Testis (tissue), 3 donors: ENCODE results near the gene CNKSR2. TPM values are rescaled to one million over a fixed set of nuclear protein-coding genes. Genes with fewer than 3 reads are reported as not detected.

ENCODE experiments used
- DNase-seq: peaks from one replicate; pipeline ENCODE4 v3.0.0-alpha.2; 2019
- H3K27ac ChIP-seq, 2 donors: fragments of 200-600 bp; sonication (generic); one replicate each; pipeline ENCODE4 v1.5.1; 2019
- H3K27me3 ChIP-seq: fragments of 200-600 bp; sonication (generic); one replicate; pipeline ENCODE4 v1.5.1; 2019
- H3K36me3 ChIP-seq: fragments of 200-600 bp; sonication (generic); one replicate; pipeline ENCODE4 v1.5.1; 2017; ENCODE audit warnings: low read depth; ENCODE audit errors: missing control alignments
- H3K4me1 ChIP-seq: fragments of 200-600 bp; sonication (generic); one replicate; pipeline ENCODE4 v1.5.1; 2019
- H3K4me3 ChIP-seq, 2 donors: fragments of 200-600 bp; sonication (generic); one replicate each; pipeline ENCODE4 v1.5.1; 2017 to 2019
- H3K9me3 ChIP-seq: fragments of 200-600 bp; sonication (generic); one replicate; pipeline ENCODE4 v1.5.1; 2017
- POLR2A ChIP-seq: fragments of 450-650 bp; IDR thresholded peaks from one replicate; pipeline ENCODE4 v1.6.1; 2017; ENCODE audit warnings: antibody characterized with exemption, mild to moderate bottlenecking, moderate library complexity
- WGBS, 2 donors: methylation state at CpG; one replicate each; pipeline ENCODE4 v1.1.5; 2018; 5-methylcytosine and 5-hydroxymethylcytosine counted together
- intact Hi-C: fragments of 100-400 bp; cut with DNase I; formaldehyde crosslinking; loops from one replicate; pipeline ENCODE4 v1.15.1; 2023; ENCODE audit warnings: low total_unique reads
- polyA plus RNA-seq: library from polyadenylated mRNA; stranded (reverse); fragments of 350-450 nt; fragmentation: Illumina TruSeq; extraction: RNeasy Lipid Tissue Mini Kit (QIAGEN cat#74804); gene quantifications from one replicate; pipeline ENCODE4 v1.2.3, GENCODE V29; 2014; ENCODE audit warnings: low read depth, low replicate concordance; ENCODE audit not compliant: insufficient read depth
- total RNA-seq, 2 donors: library from RNA; depleted of rRNA; stranded (reverse); fragments of >200 nt; gene quantifications; one replicate each; pipeline ENCODE4 v1.2.3, GENCODE V29; 2016
- TF ChIP-seq, protein P1 (sequence below), 3 experiments: fragments of 450-650 bp in 2 of 3; fragments of 200-600 bp in 1 of 3; sonication (generic) in 1 of 3; IDR thresholded peaks; one replicate each; pipeline ENCODE4 v1.5.1; 2016 to 2019; ENCODE audit warnings: antibody characterized with exemption in 3 of 3, mild to moderate bottlenecking in 2 of 3, moderate library complexity in 1 of 3

CNKSR2 gene
- total and polyA plus RNA-seq, 3 donors from 2014 or later: 2.1 to 17.3 (median 13.2) TPM

DNA sequence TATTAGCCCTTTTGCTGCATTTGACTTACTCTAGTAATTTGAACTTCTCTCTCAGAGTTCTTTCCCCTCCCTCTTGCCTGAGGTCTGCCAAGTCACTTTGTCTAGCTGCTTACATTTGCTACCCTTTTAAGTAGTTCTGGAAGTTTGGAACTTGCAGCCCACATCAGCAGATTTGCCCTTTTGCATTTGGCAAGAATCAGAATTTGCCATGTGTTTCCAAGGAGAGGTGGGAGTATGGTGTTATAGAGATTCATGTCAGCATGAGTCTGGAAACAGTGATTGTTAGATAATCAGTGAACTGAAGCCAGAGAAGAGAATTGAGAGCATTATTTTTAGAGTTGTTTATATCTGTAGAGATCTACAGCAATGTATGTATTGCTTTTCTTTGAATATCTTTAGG, 231.8 kb downstream of the CNKSR2 start:
- H3K9me3 ChIP-seq: no peaks in the 10 kb centered on the region
- DNase-seq: no peak
- no peak overlapping the region for H3K27ac ChIP-seq
- no peaks in the 10 kb centered on the region for H3K36me3 ChIP-seq
- no peaks in the 10 kb centered on the region for H3K4me1 ChIP-seq
- intact Hi-C loops: no loop called here
- no peak overlapping the region for H3K4me3 ChIP-seq
- TF ChIP-seq, protein P1, sequence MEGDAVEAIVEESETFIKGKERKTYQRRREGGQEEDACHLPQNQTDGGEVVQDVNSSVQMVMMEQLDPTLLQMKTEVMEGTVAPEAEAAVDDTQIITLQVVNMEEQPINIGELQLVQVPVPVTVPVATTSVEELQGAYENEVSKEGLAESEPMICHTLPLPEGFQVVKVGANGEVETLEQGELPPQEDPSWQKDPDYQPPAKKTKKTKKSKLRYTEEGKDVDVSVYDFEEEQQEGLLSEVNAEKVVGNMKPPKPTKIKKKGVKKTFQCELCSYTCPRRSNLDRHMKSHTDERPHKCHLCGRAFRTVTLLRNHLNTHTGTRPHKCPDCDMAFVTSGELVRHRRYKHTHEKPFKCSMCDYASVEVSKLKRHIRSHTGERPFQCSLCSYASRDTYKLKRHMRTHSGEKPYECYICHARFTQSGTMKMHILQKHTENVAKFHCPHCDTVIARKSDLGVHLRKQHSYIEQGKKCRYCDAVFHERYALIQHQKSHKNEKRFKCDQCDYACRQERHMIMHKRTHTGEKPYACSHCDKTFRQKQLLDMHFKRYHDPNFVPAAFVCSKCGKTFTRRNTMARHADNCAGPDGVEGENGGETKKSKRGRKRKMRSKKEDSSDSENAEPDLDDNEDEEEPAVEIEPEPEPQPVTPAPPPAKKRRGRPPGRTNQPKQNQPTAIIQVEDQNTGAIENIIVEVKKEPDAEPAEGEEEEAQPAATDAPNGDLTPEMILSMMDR (IDR thresholded peaks at IDR 0.05): no peak
- no peak for TF ChIP-seq POLR2A
- no peaks in the 10 kb centered on the region for H3K27me3 ChIP-seq

- no peaks in the 10 kb centered on the region for H3K4me1 ChIP-seq
- H3K4me3 ChIP-seq: no peak overlapping the region
- no peak for TF ChIP-seq POLR2A
- TF ChIP-seq, protein P1 (IDR thresholded peaks at IDR 0.05): no peak
- no peak for DNase-seq
- H3K27me3 ChIP-seq: no peaks in the 10 kb centered on the region
- intact Hi-C loops: no loop called here
- WGBS, 2 donors: 91 to 95% methylated on average over 1 of the region's 1 CpG
- no peaks in the 10 kb centered on the region for H3K9me3 ChIP-seq
- no peaks in the 10 kb centered on the region for H3K36me3 ChIP-seq
- H3K27ac ChIP-seq: no peak overlapping the region
Measured at GRCh38 chrX:21610168-21610567, 235.9 kb downstream of the CNKSR2 start.

GRCh38 chrX:21612154-21612553, 237.9 kb downstream of the CNKSR2 start:
- TF ChIP-seq, protein P1 (IDR thresholded peaks at IDR 0.05): no peak
- TF ChIP-seq POLR2A: no peak
- Histone ChIP-seq H3K9me3 (no peaks in the 10 kb centered on the region), H3K27me3 (no peaks in the 10 kb centered on the region), H3K4me3 (no peak overlapping the region), H3K27ac (no peak overlapping the region), H3K4me1 (no peaks in the 10 kb centered on the region), H3K36me3 (no peaks in the 10 kb centered on the region)
- intact Hi-C loops: no loop called here
- 65 to 72% methylated on average over 3 to 5 of the region's 5 CpGs for whole genome bisulfite sequencing, 2 donors
- no peak for DNase-seq

DNA sequence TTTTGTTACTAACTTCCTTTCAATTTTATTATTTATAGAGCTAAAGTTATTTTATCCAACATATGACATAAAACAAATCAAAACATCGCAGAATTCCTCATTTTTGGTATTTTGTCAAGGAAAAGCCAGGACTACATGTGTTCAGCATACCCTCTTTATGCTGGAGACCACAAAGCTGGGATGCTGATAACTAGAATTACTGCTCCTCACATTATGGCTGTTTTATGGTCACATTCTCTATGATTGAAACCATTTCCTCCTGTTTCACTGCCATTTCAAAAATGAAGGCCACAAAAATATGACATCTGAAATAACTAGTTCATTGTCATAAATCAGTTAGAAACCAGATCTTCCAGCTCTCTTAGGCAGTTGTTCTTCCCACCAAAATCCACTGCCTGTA, 242.2 kb downstream of the CNKSR2 start:
- DNase-seq: no peak
- Histone ChIP-seq H3K4me1 (no peaks in the 10 kb centered on the region), H3K9me3 (no peaks in the 10 kb centered on the region), H3K27ac (no peak overlapping the region), H3K36me3 (no peaks in the 10 kb centered on the region), H3K27me3 (no peaks in the 10 kb centered on the region), H3K4me3 (no peak overlapping the region)
- 76 to 94% methylated on average over 1 of the region's 1 CpG for WGBS, 2 donors
- intact Hi-C loops: no loop called here
- TF ChIP-seq POLR2A: no peak
- TF ChIP-seq, protein P1 (IDR thresholded peaks at IDR 0.05): no peak

GRCh38 chrX:21620234-21620633, 246.0 kb downstream of the CNKSR2 start:
- WGBS, 2 donors: 90 to 92% methylated on average over 2 of the region's 2 CpGs
- intact Hi-C loops: no loop called here

More at GRCh38 chrX:21620234-21620633, 246.0 kb downstream of the CNKSR2 start:
- H3K4me3 ChIP-seq: no peak overlapping the region
- H3K36me3 ChIP-seq: no peaks in the 10 kb centered on the region
- no peaks in the 10 kb centered on the region for H3K4me1 ChIP-seq
- no peak overlapping the region for H3K27ac ChIP-seq
- no peak for DNase-seq
- H3K9me3 ChIP-seq: no peaks in the 10 kb centered on the region
- TF ChIP-seq, protein P1 (IDR thresholded peaks at IDR 0.05): no peak
- no peak for TF ChIP-seq POLR2A
- H3K27me3 ChIP-seq: no peaks in the 10 kb centered on the region
